Sigmoid colon (tissue), 7 donors: ENCODE results near the gene STON1. TPM values are rescaled to one million over a fixed set of nuclear protein-coding genes. Genes with fewer than 3 reads are reported as not detected.

ENCODE experiments used
- DNase-seq: peaks from one replicate; pipeline ENCODE4 v3.0.0-alpha.2; 2019
- H3K27ac ChIP-seq, 4 donors: fragments of 200-600 bp; sonication (generic); one replicate each; pipeline ENCODE4 v1.5.1; 2016 to 2019; ENCODE audit warnings: mild to moderate bottlenecking in 1 of 4
- H3K27me3 ChIP-seq, 3 donors: fragments of 200-600 bp; sonication (generic); one replicate each; pipeline ENCODE4 v1.5.1; 2019; ENCODE audit warnings: mild to moderate bottlenecking in 1 of 3
- H3K36me3 ChIP-seq, 4 donors: fragments of 200-600 bp; sonication (generic); one replicate each; pipeline ENCODE4 v1.5.1; 2016 to 2019
- H3K4me1 ChIP-seq, 4 donors: fragments of 200-600 bp; sonication (generic); one replicate each; pipeline ENCODE4 v1.5.1; 2017 to 2019
- H3K4me3 ChIP-seq, 4 donors: fragments of 200-600 bp; sonication (generic); one replicate each; pipeline ENCODE4 v1.5.1; 2017 to 2019; ENCODE audit warnings: mild to moderate bottlenecking in 2 of 4, moderate library complexity in 1 of 4
- H3K9me3 ChIP-seq, 4 donors: fragments of 200-600 bp in 3 of 4; sonication (generic) in 3 of 4; one replicate each; pipeline versions ENCODE4 v1.5.1 to v1.6.1; 2013 to 2019
- EP300 ChIP-seq, 4 donors: sonication (generic); formaldehyde crosslinking; IDR thresholded peaks; one replicate each; pipeline ENCODE4 v1.6.1; 2017; ENCODE audit warnings: antibody characterized with exemption in 4 of 4
- POLR2A ChIP-seq, 2 donors: fragments of 450-650 bp; IDR thresholded peaks; one replicate each; pipeline ENCODE4 v1.6.1; 2016; ENCODE audit warnings: antibody characterized with exemption in 2 of 2, mild to moderate bottlenecking in 2 of 2, moderate library complexity in 2 of 2
- POLR2AphosphoS5 ChIP-seq, 4 donors: sonication (generic); formaldehyde crosslinking; IDR thresholded peaks; one replicate each; pipeline ENCODE4 v1.6.1; 2017; ENCODE audit warnings: antibody characterized with exemption in 4 of 4
- WGBS, 2 donors: extraction: QIAGEN DNeasy Blood & Tissue Kit; methylation state at CpG; one replicate each; pipeline ENCODE4 v1.1.7; 2013; 5-methylcytosine and 5-hydroxymethylcytosine counted together
- intact Hi-C: fragments of 100-400 bp; cut with DNase I; formaldehyde crosslinking; loops from one replicate; pipeline ENCODE4 v1.15.1; 2023
- polyA plus RNA-seq, 3 donors: library from polyadenylated mRNA; stranded (reverse); fragments of 200-250 nt; gene quantifications; one replicate each; pipeline ENCODE4 v1.2.3, GENCODE V29; 2013
- total RNA-seq, 4 donors: library from RNA; depleted of rRNA; stranded (reverse); fragments of >200 nt; gene quantifications; one replicate each; pipeline ENCODE4 v1.1.0, GENCODE V29; 2016
- TF ChIP-seq, protein P1 (sequence below), 4 experiments: fragments of 450-650 bp in 3 of 4; fragments of 200-600 bp in 1 of 4; IDR thresholded peaks; one replicate each; pipeline ENCODE4 v1.5.1; 2016 to 2019; ENCODE audit warnings: antibody characterized with exemption in 4 of 4, mild to moderate bottlenecking in 3 of 4, moderate library complexity in 2 of 4
- donor health status: healthy with polysubstance abuse.
- donor health status: Bipolar disorder and iron deficiency.
- donor health status: healthy.

The STON1 gene, protein sequence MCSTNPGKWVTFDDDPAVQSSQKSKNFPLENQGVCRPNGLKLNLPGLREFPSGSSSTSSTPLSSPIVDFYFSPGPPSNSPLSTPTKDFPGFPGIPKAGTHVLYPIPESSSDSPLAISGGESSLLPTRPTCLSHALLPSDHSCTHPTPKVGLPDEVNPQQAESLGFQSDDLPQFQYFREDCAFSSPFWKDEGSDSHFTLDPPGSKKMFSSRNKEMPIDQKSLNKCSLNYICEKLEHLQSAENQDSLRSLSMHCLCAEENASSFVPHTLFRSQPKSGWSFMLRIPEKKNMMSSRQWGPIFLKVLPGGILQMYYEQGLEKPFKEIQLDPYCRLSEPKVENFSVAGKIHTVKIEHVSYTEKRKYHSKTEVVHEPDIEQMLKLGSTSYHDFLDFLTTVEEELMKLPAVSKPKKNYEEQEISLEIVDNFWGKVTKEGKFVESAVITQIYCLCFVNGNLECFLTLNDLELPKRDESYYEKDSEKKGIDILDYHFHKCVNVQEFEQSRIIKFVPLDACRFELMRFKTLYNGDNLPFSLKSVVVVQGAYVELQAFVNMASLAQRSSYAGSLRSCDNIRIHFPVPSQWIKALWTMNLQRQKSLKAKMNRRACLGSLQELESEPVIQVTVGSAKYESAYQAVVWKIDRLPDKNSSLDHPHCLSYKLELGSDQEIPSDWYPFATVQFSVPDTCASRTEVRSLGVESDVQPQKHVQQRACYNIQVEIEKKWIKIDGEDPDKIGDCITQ
- total RNA-seq (100 to 1,000 TPM; 121 to 218 (median 188) TPM), polyA plus RNA-seq (1 to 10 TPM; 1.8 to 6.1 (median 1.8) TPM)

DNA sequence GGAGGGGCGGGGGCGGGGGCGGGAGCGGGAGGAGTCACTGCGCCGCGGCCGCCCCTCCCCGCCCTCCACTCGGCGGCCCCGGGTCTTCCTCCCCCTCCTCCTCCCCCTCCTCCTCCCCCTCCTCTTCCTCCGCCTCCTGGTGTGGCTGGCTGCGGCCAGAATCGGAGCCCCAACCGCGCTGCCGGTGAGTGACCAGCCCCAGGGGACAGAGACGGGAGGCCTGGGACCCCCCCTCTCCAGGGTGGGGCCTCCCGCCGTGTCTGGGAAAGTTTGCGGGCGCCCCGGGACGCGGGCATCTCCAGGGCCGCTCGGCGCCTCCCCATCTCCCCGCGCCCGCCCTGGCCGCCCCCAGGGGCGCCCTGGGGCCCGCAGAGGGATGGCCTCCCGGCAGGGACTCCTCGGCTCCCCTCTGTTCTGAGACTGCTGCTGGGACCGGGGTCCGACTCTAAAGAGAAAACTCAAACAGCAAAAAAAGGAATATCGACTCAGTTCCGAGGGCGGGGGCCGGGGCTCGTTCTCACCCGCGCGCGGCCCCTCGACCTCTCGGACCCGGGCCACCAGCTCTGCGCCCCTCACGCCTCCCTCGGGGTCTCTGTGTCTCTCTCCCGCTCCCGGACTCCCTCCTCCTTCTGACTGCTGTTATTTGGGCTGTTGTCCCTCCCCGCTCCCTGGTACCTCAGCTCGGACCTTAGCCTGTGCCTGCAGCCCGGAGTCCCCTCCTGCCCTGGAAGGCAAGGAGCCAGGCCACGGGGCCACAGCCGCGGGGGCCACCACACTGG, at the start of gene STON1:
Gene STON1, plus strand, starts transcription at position 122 of the 779 bp plus-strand sequence. CDS start 50,480 bp downstream, outside the sequence.
- TF ChIP-seq POLR2AphosphoS5 (IDR thresholded peaks at IDR 0.05), result peak; percentile 65 to 84 (median 78)
- TF ChIP-seq, protein P1, sequence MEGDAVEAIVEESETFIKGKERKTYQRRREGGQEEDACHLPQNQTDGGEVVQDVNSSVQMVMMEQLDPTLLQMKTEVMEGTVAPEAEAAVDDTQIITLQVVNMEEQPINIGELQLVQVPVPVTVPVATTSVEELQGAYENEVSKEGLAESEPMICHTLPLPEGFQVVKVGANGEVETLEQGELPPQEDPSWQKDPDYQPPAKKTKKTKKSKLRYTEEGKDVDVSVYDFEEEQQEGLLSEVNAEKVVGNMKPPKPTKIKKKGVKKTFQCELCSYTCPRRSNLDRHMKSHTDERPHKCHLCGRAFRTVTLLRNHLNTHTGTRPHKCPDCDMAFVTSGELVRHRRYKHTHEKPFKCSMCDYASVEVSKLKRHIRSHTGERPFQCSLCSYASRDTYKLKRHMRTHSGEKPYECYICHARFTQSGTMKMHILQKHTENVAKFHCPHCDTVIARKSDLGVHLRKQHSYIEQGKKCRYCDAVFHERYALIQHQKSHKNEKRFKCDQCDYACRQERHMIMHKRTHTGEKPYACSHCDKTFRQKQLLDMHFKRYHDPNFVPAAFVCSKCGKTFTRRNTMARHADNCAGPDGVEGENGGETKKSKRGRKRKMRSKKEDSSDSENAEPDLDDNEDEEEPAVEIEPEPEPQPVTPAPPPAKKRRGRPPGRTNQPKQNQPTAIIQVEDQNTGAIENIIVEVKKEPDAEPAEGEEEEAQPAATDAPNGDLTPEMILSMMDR (IDR thresholded peaks at IDR 0.05), result peak in 1 of 4 experiments; percentile 24
- no peak for TF ChIP-seq EP300 (IDR thresholded peaks at IDR 0.05)
- TF ChIP-seq POLR2A (IDR thresholded peaks at IDR 0.05), result peak in 1 of 2 donors; percentile 55
- no peaks in the 10 kb centered on the region for H3K36me3 ChIP-seq
- no peaks in the 10 kb centered on the region for H3K9me3 ChIP-seq
- peak within 1 kb of the TSS; percentile 71 to 99 (median 84) for H3K4me3 ChIP-seq
- DNase-seq, result peak; percentile 88
- 1 to 2% methylated on average over 61 to 62 of the region's 62 CpGs for WGBS, 2 donors
- H3K27me3 ChIP-seq, result no peaks in the 10 kb centered on the region
- H3K27ac ChIP-seq, result peak within 1 kb of the TSS; percentile 93 to 98 (median 96)
- H3K4me1 ChIP-seq, result peaks cover 0 to 76% (median 67%) of the 10 kb centered on the region in 4 donors
- intact Hi-C loops, result loop anchor here (2.0 to 5.0 kb wide), 3 partner anchors 47 to 59 kb away; no protein-coding TSS in a partner anchor

DNA sequence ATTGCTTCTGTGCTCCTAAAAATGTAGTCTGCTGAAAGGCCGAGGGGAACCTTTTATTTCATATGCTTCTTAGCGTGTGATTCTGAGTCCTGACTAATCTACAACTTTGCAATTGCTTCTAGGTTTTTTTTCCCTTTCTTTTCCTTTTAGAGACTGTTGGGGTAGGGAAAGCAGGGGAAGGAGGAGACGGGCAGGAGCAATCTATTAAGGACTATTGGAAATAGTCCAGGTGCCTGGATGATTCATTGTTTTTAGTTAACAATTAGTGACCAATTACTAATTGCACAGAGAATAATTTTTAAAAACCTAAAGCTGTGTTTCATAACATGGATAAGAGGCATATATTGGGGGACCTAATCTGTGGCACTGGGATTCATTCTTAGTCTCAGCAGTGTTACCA, 49.4 kb upstream of the STON1 start:
- no peaks in the 10 kb centered on the region for H3K9me3 ChIP-seq
- intact Hi-C loops, result no loop called here
- TF ChIP-seq EP300 (IDR thresholded peaks at IDR 0.05), result no peak
- no peak for TF ChIP-seq POLR2AphosphoS5 (IDR thresholded peaks at IDR 0.05)
- TF ChIP-seq POLR2A (IDR thresholded peaks at IDR 0.05), result no peak
- TF ChIP-seq, protein P1 (IDR thresholded peaks at IDR 0.05), result no peak
- no peak for DNase-seq
- no peak overlapping the region for H3K4me3 ChIP-seq
- H3K4me1 ChIP-seq, result peaks cover 0 to 73% (median 53%) of the 10 kb centered on the region in 4 donors
- 63 to 76% methylated on average over 3 of the region's 3 CpGs for WGBS, 2 donors
- no peaks in the 10 kb centered on the region for H3K36me3 ChIP-seq
- H3K27ac ChIP-seq, result peak overlapping the region; percentile 78 to 91 (median 88)
- no peaks in the 10 kb centered on the region for H3K27me3 ChIP-seq

DNA sequence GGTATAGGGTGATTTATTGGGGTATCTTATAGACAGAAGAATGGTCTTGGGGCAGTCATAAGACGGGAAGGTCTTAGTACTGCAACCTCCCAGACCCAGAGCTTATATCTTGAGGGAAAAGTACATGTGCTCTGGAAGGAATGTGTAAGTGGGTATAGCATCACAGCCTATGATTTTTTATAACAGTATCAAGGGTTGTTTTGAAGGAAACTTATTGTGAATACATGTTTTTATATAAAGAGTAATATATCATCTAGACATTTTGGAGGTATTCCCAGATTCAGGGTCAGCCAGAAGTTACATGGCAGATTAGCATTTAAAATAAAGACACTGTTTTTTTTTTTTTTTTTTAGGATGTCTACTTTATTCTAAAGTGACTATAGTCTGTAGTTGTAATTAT, 47.6 kb upstream of the STON1 start:
- no peaks in the 10 kb centered on the region for H3K27me3 ChIP-seq
- intact Hi-C loops, result loop anchor here (2.0 kb wide), 2 partner anchors 36 to 48 kb away; partner anchors contain the start of gene STON1
- H3K9me3 ChIP-seq, result no peaks in the 10 kb centered on the region
- H3K4me3 ChIP-seq, result no peak overlapping the region
- WGBS, 2 donors, result 89 to 94% methylated on average over 1 of the region's 1 CpG
- peaks cover 0 to 6% (median 0%) of the 10 kb centered on the region in 4 donors for H3K36me3 ChIP-seq
- peaks cover 0 to 66% (median 53%) of the 10 kb centered on the region in 4 donors for H3K4me1 ChIP-seq
- no peak for DNase-seq
- peak overlapping the region; percentile 78 to 91 (median 88) for H3K27ac ChIP-seq
- TF ChIP-seq EP300 (IDR thresholded peaks at IDR 0.05) (peak in 3 of 4 donors; percentile 60 to 85 (median 81)), POLR2A (IDR thresholded peaks at IDR 0.05) (no peak), POLR2AphosphoS5 (IDR thresholded peaks at IDR 0.05) (peak; percentile 65 to 82 (median 79))
- TF ChIP-seq, protein P1 (IDR thresholded peaks at IDR 0.05), result no peak

DNA sequence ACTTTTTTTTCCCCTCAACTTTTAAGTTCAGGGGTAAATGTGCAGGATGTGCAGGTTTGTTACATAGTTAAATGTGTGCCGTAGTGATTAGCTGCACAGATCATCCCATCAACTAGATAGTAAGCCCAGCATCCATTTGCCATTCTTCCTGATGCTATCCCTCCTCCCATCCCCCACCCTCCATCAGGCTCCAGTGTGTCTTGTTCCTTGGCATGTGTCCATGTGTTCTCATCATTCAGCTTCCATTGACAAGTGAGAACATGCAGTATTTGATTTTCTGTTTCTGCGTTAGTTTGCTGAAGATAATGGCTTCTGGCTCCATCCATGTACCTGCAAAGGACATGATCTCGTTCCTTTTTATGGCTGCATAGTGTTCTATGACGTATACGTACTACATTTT, 47.2 kb upstream of the STON1 start:
- Histone ChIP-seq H3K27ac (peak overlapping the region; percentile 78 to 91 (median 88)), H3K4me3 (no peak overlapping the region), H3K9me3 (no peaks in the 10 kb centered on the region), H3K27me3 (no peaks in the 10 kb centered on the region), H3K4me1 (peaks cover 0 to 66% (median 54%) of the 10 kb centered on the region in 4 donors), H3K36me3 (peaks cover 0 to 6% (median 0%) of the 10 kb centered on the region in 4 donors)
- intact Hi-C loops, result loop anchor here (2.0 kb wide), 2 partner anchors 36 to 48 kb away; partner anchors contain the start of gene STON1
- 77 to 79% methylated on average over 5 of the region's 5 CpGs for WGBS, 2 donors
- DNase-seq, result no peak
- TF ChIP-seq EP300 (IDR thresholded peaks at IDR 0.05) (no peak), POLR2A (IDR thresholded peaks at IDR 0.05) (no peak), POLR2AphosphoS5 (IDR thresholded peaks at IDR 0.05) (no peak)
- TF ChIP-seq, protein P1 (IDR thresholded peaks at IDR 0.05), result no peak
